RCC 7860 (cell line): ENCODE data around the gene VPS8.
"Not testable (repeated sequence)": the region's sequence is repeated elsewhere in the genome, so short reads cannot be mapped to it uniquely, and the experiment has no call there.

Experiments
- DNase-seq: peaks from one replicate; pipeline ENCODE4 v3.0.0-alpha.2; 2015; ENCODE audit warnings: low spot score
- FAIRE-seq: peaks from 2 replicates; lab custom pipeline; 2012; peaks lifted over from hg19 to GRCh38; lab: Jason Lieb, UNC

Gene VPS8

DNA sequence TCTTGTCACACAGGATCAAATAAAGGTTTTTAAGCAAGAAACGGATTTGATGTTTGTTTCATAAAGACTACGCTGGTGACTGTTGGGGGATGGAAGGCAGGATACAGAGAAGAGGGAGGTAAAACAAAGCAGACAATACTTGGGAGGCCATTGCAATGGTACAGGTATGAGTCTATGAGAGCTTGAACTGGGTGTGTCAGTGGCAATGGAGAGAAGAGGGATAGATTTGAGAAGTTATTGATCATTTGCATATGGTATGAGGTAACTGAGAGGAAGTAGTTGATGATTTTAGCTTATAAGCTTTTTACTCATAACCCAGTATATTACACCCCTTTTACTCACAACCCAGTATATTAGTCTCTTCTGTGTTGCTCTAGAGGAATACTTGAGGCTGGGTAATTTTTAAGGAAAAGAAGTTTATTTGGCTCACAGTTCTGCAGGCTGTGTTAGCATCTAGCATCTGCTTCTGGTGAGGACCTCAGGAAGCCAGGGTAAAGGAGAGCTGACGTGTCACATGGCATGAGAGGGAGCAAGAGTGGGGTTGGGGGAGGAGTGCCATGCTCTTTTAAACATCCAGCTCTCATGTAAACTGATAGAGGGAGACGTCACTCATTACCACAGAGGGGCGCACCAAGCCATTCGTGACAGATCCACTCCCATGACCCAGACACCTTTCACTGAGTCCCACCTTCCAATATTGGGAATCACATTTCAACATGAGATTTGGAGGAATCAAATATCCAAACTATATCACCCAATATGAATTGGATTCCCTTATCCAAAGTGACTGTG is 153.9 kb downstream of the VPS8 start:
- no peak for FAIRE-seq

DNA sequence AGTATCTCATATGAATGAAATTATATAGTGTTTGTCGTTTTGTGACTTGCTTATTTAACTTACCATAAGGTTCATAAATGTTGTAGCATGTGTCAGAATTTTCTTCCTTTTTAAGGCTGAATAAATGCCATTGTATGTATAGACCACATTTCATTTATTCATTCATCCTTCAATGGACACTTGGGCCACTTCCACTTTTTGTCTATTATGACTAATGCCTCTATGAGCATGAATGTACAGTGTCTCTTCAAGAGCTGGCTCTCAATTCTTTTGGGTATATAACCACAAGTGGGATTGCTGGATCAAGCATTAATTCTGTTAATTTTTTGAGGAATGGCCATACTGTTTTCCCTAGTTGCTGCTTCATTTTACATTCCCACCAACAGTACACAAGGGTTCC is 156.1 kb downstream of the VPS8 start:
- FAIRE-seq, result no peak
- no peak for DNase-seq

More for the DNA sequence above, 153.9 kb downstream of the VPS8 start:
- DNase-seq, result no peak

DNA sequence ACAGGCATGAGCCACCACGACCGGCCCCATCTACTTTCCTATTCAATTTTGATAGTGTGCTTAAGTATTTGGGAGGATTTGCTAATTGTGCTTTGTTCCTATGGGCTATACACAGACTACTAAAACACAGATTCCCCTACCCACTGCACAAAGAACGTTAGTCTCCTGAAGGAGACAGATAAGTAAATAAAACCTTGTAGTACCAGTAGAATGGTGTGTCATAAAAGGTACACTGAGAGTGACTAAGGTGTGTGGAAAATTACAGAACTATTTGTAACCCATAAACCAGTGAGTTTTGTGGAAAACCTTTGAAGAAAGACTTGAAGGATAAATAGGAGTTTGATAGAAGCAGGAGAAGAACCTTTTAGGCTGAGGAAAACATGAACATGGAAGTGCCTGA is 158.2 kb downstream of the VPS8 start:
- no peak for DNase-seq

DNA sequence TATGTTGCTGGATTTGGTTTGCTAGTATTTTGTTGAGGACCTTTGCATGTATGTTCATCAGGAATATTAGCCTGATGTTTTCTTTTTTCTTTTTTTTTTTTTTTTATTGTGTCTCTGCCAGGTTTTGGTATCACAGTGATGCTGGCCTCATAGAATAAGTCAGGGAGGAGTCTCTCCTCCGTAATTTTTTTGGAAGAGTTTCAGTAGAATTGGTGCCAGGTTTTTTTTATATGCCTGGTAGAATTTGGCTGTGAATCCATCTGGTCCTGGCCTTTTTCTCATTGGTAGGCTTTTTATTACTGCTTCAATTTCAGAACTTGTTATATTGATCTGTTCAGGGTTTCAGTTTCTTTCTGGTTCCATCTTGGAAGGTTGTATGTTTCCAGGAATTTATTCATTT is 165.8 kb downstream of the VPS8 start:
- DNase-seq (no peak), FAIRE-seq (no peak)

More for the DNA sequence above, 158.2 kb downstream of the VPS8 start:
- FAIRE-seq, result no peak

DNA sequence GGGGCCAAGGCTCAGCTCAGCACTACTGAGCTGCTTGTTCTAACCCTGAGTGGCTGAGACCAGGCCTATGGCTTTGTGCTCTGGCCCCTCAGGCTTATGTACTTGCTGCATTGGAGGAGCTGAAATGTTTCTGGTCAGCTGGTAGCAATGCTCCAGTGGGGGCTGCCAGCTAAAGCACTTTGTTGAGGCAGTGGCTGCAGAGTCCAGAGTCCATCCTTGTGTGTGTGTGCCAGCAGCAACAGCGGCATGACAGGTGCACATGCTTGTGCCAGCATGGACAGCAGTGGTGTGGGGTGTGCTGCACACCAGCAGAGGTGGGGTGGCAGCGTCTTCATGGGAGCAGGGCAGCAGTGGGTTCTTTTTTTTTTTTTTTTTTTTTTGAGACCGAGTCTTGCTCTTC is 169.1 kb downstream of the VPS8 start:
- FAIRE-seq (no peak), DNase-seq (no peak)

DNA sequence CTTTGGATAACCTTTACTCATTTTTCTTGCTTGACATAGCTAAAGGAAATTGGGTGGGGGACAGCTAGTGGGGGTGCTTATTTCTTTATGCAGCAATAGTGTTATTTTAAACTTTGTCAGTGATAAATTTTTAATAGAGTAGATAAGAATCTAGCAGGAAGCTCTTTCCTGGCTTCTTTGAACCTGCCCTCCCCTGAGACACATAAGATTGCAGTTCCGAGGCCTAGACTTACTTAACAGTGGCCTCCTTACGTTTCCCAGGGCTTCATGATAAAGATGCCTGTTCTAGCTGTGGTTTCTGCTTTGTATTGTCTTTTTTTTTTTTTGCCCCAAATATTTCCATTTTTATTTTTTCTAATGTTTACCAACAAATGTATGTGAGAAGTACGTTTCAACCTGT is 170.1 kb downstream of the VPS8 start:
- DNase-seq (no peak), FAIRE-seq (no peak)

DNA sequence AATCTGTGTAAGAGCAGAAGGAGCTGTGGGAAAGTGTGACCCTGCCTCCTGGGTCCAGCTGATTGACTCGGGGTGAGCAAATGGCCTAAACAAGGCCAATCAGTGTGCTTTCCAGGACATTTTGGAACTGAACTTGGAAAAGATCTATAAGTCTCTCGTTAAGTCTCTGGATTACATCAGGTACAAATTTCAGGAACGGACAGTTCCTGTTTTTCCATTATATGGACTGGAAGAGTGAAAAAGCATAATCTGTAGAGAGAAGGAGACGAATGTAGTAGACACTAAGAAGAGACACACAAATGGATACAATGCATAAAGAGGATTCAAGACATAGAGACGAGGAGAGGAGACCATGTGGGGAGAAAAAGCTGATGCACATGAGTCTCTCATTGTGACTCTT is 173.6 kb downstream of the VPS8 start:
- FAIRE-seq, result no peak
- no peak for DNase-seq

DNA sequence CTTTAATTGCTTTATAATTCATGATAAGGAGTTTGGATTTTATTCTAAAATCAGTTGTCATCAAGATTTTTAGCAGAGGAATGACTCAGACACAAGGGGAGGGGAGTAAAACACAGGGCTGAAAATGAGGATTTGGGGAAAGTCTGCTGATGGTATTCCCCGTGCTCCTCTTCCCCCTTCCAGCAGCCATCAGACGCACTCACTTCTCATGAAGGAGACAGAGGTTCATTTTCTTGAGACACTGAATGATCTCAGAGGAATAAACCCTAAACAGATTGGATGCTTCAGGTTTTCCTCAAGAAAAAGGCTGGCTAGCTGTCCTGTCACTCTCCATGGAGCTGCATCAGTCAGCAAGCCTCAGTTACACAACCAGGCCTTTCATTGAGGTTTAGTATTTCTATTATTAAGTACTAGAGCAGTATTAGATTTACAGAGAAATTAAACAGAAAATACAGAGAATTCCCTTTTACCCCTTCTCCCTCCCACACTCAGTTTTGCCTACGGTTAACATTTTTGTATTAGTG is 174.5 kb downstream of the VPS8 start:
- no peak for FAIRE-seq
- DNase-seq, result no peak

DNA sequence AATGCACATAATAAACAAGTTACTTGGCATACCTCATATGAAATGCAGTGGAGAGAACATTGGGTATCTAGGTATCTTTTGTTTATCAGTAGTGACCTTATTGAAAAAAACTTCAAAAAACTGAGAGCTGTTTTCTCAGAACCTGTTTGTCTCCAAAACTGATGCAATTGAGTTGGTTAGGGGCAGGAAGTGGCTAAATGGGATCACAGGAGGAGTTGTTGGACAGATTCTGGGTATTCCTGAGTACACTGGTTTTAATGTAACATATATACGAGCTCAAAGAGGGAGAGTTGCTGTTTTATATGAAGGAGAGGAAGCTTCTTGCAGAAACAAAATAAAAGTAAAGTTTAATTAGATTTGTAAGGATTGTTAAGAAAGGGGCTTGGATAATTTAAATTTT is 181.4 kb downstream of the VPS8 start:
- no peak for DNase-seq
- no peak for FAIRE-seq

DNA sequence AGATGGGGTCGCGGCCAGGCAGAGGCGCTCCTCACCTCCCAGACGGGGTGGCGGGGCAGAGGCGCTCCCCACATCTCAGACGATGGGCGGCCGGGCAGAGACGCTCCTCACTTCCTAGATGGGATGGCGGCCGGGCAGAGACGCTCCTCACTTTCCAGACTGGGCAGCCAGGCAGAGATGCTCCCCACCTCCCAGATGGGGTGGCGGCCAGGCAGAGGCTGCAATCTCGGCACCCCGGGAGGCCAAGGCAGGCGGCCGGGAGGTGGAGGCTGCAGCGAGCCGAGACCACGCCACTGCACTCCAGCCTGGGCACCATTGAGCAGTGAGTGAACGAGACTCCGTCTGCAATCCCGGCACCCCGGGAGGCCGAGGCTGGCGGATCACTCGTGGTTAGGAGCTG is 191.9 kb downstream of the VPS8 start:
- not testable (repeated sequence) for FAIRE-seq, DNase-seq

DNA sequence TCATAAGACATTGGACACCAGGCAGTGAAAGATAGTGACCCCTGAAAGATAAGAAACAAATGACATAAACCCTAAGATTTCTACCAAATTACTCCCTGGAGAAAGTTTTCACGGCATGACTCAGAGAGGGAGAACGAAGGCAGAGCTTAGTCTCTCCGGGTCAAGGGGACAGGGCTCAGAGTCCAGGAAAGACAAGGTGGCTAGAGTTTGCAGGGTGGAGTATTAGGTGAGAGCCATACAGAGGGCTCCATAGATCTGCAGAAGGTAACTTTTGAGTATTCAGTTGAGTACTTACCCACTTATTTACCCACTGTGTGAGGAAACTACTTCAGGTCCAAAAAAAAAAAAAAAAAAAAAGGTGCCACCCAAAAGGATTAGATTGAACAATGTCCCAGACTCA is 197.7 kb downstream of the VPS8 start:
- FAIRE-seq (no peak), DNase-seq (no peak)

DNA sequence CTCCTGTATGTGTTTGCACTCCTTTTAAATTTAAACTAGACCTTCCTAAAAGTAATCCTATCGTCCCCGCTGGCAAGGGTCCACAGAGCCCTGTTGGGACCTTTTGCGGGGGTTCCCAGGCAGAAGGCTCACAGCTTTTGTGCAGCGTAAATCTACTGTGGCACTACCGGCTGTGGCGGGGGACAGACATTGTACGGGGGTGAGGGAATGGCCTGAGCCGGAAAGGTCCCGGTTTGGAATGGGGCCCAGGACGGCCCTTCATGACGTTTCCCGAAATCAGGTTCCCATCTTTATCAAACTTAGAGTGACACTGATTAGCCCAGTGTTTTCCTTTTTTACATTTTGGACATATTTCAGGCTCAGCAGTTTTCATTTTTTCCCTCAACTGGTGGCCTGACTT is 205.6 kb downstream of the VPS8 start:
- not testable (repeated sequence) for DNase-seq, FAIRE-seq

DNA sequence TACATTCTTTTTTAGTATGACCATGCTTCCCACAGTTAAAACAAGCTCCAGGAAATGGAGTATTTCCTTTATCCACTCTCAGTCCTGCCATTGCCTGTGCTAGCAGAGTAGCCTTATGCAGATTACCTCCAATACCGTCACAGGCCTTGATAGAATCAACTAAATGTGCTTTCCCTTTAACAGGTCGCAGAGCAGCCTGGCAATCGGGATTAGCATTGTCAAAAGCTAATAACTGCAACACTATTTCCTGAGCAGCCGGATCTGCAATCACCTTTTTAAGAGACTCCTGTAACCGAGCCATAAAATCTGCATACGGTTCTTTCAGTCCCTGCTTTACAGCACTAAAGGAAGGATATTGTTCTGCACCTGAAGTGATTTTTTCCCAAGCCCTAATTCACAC is 206.0 kb downstream of the VPS8 start:
- DNase-seq, FAIRE-seq: not testable (repeated sequence)

DNA sequence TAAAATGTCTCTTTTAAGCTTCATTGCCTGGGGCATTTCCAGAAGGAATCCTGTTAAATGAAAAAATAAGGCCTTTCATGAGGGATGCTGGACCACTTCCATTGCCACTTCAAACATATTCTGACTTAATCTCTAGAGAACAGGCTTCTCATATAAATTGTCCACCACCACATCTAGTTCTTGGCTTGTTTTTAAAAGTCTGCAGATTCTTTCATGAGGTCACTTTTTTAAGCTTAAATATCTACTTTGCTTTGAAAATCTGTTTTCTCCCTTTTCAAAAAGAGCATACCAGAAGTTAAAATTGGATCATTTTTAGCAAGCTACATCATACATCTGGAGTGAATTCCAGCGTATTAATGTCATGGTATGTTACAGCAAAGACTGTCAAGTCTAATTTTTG is 209.3 kb downstream of the VPS8 start:
- no peak for DNase-seq
- no peak for FAIRE-seq

DNA sequence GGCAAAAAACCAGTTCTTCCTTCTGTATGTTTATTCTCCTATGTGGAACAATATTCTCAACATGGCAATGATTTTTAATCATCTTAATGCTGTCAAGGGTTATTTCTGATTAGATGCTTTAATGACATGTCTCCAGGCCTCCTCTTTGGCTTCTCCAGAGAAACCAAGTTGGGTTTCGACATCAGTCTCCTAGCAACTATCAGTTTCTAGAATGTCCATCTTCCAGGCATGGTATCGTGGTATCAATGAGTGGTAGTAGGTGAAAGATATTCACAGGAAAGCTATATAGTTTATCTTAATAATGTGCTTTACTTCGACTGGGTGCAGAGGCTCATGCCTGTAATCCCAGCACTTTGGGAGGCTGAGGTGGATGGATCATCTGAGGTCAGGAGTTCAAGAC is 212.4 kb downstream of the VPS8 start:
- DNase-seq (no peak), FAIRE-seq (no peak)

DNA sequence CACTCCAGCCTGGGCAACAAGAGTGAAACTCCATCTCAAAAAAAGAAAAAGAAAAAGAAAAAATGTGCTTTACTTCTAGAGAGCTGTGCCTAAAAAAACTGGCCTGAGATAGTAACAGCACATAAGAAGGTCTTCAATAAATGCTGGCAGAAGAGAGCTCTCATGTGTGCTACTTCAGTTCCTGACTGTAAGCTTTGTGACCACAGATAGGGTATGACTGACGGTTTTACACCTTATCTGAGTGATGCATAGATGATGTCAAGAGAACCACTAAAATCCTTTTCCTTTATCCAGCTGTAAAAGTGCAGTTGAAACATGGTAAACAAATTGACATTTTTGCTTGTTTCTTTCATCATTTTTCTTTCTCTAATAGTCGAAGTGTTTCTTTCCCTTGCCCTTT is 213.0 kb downstream of the VPS8 start:
- FAIRE-seq (no peak), DNase-seq (no peak)

DNA sequence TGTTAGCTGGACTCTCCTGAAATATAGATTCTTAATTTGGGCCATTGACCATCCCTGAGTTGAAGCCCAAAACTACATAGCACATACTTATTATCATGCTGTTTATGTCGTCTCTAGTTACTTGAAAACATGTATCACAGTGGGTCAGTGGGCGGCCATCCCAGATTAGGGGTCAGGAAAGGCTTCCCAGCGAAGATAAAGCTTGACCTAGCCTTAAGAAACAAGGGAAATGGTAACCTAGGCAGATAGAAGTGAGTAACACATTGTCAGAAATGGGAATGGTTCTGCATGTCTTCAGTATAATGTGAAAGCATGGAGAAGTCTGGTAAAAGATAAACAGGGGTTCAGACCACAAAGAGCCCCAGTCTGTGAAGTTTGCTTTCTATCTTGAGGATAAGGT is 216.2 kb downstream of the VPS8 start:
- no peak for FAIRE-seq

DNA sequence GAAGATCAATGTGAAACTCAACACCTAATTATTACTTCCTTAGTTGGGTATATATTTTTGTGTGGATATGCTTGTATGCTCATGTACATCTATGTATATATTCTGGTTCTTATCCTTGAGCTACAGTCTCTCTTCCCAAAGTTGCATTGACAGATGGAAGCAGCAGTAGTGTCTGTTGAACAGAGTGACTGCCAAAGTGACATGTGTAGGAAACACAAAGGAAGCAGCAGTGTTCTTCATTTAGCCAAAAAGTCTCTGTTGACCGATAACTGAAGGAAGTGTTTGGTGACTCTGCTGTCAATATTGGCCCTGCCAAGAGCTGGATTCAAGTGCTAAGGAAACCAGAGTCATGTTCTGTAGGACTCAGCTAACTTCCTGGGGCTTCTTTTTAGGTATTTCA is 217.1 kb downstream of the VPS8 start:
- FAIRE-seq (no peak), DNase-seq (no peak)

More for the DNA sequence above, 216.2 kb downstream of the VPS8 start:
- DNase-seq, result no peak

DNA sequence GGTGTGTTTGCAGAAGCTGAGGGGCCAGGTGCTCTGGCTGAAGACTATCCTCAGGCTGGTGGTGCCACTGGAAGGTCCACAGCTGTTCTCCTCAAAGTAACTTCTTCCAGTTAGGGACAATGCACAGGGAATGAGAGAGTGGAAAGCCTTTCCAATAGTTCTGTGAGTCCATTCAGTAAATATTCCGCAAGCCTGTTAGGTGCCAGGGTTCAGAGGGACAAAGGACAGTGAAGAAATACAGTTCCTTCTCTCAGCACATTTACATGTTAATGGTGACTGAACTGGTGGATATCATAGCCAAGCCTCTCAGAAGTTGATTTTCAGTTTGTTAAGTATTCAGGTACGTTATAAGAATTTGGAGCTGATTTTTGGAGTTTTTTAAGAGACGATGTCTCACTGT is 218.4 kb downstream of the VPS8 start:
- FAIRE-seq, result no peak
- no peak for DNase-seq

DNA sequence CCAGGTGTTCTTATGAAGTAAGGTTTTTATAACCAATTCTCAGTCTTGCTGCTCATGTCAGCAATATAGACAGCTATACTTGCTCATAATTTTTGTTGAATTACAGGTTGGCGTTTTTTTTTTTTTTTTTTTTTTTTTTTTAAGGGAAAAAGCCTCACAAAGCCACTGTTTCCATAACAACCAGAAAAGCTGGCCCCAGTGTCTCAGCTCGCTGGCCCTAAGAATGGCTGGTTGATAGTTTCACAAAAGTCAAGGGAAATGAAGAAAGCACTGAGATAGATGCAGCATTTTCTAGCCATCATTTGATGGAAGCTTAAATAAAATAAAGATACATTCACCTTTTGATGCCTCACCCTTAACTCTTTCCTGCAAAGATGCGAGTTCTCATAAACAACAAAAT is 219.0 kb downstream of the VPS8 start:
- no peak for DNase-seq
- FAIRE-seq, result no peak

DNA sequence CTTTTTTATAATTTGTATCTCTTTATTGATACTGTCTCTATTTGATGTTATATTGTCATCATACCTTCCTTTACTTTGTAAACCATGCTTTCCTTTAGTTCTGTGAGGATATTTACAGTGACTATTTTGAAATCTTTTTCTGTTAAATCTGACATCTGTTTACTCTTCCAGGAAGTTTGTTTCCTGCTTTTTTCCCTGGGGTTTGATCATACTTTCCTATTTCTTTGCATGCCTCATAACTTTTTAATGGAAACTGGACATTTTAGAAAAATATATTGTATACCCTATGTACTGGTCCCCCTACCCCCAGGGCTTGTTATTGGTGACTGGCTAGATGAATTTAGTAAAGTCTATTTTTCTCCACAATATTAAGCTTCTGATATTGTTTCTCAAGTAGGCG is 225.8 kb downstream of the VPS8 start:
- DNase-seq, result no peak
- no peak for FAIRE-seq

DNA sequence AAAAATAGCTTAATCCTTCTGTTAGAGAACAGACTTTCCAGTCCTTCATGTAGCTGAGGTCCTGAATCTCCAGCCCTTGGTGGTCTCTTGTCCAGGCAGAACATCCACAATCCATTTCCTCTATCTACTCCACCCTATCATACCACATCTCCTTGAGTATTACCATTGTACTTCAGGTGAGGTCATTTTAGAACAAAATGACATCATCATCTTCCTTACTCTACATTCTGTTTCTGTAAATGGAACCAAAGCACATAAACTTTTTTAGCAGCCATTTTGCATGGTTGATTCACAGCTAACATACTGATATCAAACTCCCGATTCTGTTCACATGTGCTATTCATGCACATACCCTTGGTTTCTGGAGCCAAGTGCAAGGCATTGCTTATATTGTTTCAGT is 228.5 kb downstream of the VPS8 start:
- FAIRE-seq, result no peak

DNA sequence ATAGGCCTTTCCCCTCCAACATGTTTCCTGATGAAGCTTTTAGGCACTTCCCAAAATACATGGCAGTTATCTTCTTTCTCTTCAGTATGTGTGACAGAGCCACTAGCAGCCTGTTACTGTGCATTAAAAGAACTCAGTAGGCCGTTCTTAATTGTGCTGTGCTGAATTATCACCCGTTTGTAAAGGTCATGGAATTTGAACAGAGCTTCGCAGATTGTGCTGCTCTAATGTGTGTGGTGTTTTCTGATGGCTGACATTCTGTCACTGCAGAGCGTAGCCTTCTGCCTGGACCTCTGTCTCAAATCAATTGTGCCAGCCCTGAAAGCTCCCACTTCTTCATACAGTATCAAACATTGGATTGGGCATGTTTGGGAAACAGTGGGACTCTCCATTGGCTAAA is 229.6 kb downstream of the VPS8 start:
- FAIRE-seq, result no peak
- DNase-seq, result no peak

More for the DNA sequence above, 228.5 kb downstream of the VPS8 start:
- no peak for DNase-seq
